GM08714 (cell line): ENCODE data around the gene FCER2.

Experiments used
- H3K4me3 ChIP-seq: fragments of 200-500 bp; sonication (Bioruptor generic); 2 replicates; pipeline ENCODE4 v1.5.1; 2014; ENCODE audit warnings: mild to moderate bottlenecking, low read length, inconsistent platforms
- ZNF274 ChIP-seq: IDR thresholded peaks from 2 replicates; pipeline ENCODE4 v1.6.1; 2012; ENCODE audit warnings: mild to moderate bottlenecking, low read depth, low read length

Gene FCER2

GRCh38 chr19:7739801-7740681, 38.1 kb upstream of the FCER2 start:
- TF ChIP-seq ZNF274 = no peak
- no peak overlapping the region for H3K4me3 ChIP-seq

- no peak for TF ChIP-seq ZNF274
These were observed 37.4 kb upstream of the FCER2 start for GRCh38 chr19:7739211-7739755.

GRCh38 chr19:7738023-7738422, 36.1 kb upstream of the FCER2 start:
- H3K4me3 ChIP-seq = no peak overlapping the region
- TF ChIP-seq ZNF274 = no peak

More at GRCh38 chr19:7739211-7739755, 37.4 kb upstream of the FCER2 start:
- no peak overlapping the region for H3K4me3 ChIP-seq

GRCh38 chr19:7737215-7737614, 35.3 kb upstream of the FCER2 start:
- TF ChIP-seq ZNF274 = no peak
- no peak overlapping the region for H3K4me3 ChIP-seq

GRCh38 chr19:7736148-7736547, 34.2 kb upstream of the FCER2 start:
- H3K4me3 ChIP-seq = no peak overlapping the region
- TF ChIP-seq ZNF274 = no peak

- TF ChIP-seq ZNF274 = no peak
- no peak overlapping the region for H3K4me3 ChIP-seq
These were observed 32.6 kb upstream of the FCER2 start for GRCh38 chr19:7734220-7735203.

DNA sequence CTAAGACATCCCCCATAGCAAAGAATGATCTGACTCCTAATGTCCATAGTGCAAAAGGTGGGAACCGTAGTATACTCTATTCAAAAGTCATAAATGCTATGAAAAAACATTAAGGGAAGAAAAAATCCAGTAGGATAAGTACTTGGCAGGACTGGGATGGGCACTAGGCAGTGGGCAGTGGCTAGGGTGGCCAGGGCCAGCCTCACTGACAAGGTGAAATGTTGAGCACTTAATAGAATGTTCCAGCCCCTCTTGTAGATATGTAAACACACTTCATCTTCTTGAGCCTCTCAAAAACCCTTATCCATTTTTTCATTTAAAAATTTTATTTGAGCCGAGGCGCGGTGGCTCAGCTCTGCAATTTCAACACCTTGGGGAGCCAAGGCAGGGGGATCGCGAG, 31.4 kb upstream of the FCER2 start:
- TF ChIP-seq ZNF274 = no peak
- no peak overlapping the region for H3K4me3 ChIP-seq

DNA sequence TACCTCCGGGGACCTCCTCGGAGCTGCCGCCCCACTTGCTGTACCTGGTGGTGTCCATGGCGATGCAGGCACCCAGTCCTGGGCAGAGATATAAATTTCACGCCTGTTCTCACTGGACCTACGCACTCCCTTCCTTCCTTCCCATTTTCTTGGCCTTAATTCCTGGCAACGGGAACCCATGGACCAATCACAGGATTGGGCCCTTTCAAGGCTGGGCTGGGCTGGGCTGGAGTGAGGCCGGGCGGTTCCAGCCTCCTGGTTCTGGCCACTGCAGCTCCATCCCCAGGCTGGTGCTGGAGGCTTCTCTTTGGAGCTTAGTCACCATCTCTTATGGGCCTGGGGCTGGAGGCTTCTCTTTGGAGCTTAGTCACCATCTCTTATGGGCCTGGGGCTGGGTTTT, 30.1 kb upstream of the FCER2 start, which contains the start of gene CLEC4G:
Gene CLEC4G, minus strand, starts transcription at position 66 of the 400 bp plus-strand sequence. Its CDS starts 8 bp downstream, at position 58.
- no peak for TF ChIP-seq ZNF274
- no peak within 1 kb of the TSS for H3K4me3 ChIP-seq

DNA sequence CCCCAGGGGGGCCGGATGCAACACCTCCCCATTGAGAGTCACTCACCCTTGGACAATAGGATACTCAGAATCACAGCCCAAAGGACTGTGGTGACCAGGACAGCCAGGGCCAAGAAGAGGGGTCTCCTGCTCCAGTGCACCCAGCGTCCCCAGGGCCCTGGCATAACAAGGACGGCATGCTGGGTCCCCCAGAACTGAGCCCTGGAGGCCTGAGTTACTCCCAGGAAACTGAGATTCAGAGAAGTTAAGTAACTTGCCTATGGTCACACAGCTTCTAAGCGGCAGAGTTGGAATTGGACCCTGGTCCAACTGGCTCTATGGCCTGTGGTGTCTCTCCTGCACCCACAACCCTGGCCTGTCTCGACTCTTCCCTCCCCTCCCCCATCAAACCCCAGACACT, 29.7 kb upstream of the FCER2 start:
- TF ChIP-seq ZNF274 = no peak
- H3K4me3 ChIP-seq = no peak overlapping the region

GRCh38 chr19:7731218-7731595, 29.3 kb upstream of the FCER2 start:
- H3K4me3 ChIP-seq = no peak overlapping the region
- no peak for TF ChIP-seq ZNF274

DNA sequence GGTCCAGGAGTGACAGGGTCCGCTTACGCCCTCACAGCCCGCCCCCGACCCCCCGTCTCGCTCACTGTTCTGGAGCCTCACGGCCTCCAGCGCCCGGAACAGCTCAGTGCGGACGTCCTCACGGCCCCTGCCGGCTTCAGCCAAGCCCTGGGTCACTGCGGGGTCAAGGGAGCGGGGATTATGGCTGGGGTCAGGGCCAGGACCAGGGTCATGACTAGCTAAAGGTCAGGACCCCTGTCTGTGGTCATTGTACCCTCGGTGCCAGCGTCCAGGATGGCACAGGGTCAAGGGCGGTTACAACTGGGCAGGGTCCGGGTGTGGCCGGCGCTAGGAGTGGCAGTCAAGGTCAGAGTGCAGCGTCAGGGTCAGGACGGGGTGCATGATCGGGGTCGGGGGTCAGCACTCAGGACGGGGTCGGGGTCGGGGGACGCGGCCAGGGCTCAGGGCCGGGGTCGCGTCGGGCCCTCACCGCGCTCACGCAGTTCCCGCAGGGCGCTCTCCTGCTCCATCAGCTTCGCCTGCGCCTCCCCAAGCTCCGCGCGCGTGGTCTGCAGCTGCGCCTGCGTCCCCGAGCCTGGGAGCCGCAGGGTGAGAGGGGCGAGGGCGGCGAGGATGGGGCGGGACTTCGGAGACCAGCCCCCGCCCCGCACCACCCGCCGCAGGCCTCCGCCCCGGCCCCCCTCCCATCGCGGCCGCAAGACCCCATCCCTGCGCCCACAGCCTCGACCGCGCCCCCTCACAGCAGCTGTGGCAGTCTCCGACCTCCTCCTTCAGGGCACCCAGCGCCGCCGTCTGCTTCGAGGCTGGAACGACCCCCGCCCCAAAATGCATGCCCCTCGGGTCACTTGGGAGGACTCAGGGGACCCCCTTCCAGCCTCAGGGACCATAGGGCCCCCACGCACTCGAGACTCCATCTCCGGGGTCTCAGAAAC, 28.6 kb upstream of the FCER2 start:
- no peak overlapping the region for H3K4me3 ChIP-seq
- TF ChIP-seq ZNF274 = no peak

DNA sequence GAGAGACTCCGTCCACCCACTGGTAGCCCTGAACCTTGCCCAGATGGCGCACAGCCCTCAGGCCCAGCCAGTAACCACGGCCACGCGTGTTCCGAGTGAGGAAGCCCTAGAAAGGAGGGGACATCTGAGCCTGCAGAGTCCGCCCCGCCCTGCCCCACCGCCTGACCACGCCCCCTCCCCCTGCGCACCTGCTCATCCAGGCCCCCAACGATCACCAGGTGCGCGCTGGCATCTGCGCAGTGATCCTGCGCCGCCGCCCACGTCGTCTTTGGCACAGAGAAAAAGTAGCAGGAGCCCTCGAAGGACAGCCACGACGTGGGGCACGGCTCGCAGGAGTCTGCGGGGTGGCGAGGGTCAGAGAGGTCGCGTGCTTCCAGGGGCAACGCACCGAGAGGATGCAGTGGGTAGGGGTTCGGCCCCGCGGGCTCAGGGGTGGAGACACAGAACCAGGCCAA, 27.9 kb upstream of the FCER2 start:
- TF ChIP-seq ZNF274 = no peak
- H3K4me3 ChIP-seq = no peak overlapping the region

GRCh38 chr19:7729211-7729610, 27.3 kb upstream of the FCER2 start:
- no peak for TF ChIP-seq ZNF274

More at GRCh38 chr19:7729211-7729610, 27.3 kb upstream of the FCER2 start:
- no peak overlapping the region for H3K4me3 ChIP-seq
